GM19193 (cell line): Measurements from ENCODE around the gene CPVL.

Experiments
- POLR2A ChIP-seq: IDR thresholded peaks from 4 replicates; pipeline ENCODE4 v1.6.1; 2011; ENCODE audit not compliant: insufficient read depth, insufficient read length; ENCODE audit errors: extremely low read depth

The CPVL gene

DNA sequence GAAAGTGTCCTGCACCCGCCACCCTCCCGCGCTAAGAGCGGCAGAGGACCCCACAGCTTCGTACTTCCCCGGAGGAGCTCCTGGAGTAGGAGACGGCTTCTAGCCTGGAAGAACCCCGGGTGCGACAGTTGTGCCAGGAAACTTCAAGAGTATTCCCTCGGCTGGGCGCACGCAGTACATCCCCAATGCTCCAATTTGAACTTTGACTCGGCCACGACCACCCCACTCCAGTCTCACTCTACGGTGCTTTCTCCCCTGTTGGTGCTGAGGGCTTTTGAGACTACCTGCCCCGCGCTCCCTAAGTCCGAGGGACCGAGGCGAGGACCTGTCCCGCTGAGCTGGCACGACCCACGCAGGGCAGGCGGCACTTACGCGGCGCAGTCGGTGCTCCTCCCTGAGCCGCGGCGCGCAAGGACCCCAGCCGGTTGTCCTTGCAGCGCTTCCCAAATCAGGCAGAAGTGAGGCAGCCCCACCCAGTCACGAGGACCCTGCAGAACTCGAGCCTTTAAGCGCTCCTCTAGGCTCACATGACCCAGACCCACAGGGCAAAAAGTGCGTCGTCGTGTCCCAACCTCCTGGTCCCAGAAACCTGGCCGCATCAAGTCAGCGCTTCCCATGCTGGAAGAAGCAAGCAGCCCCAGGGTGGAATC, at the start of gene CPVL:
CPVL (minus strand) TSS at position 481 of the 650 bp plus-strand sequence. CDS start 25,476 bp downstream, outside the sequence.
- no peak for TF ChIP-seq POLR2A

- TF ChIP-seq POLR2A, result no peak
Measured at GRCh38 chr7:29194594-29195427, 48.5 kb upstream of the CPVL start, which contains the start of gene CHN2. CHN2 (plus strand) TSS chr7:29194775.

DNA sequence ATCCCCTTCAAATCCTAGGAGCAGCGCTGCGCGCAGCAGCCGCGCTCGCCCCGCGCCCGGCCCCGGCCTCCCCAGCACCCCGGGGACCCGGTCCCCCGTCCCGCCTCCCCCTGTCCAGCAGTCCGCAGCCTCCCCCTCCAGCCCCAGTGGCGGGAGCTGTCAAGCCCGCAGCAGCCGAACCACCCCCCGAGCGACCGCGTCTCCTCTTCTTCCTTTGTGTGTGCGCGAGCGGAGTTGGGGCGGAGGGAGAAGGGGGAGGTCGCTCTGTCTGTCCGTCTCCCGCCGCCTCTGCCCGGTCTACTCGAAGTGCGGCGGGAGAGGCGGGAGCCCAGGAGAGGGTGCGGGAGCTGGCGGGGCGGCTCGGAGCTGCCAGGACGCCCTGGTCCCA, 47.9 kb upstream of the CPVL start:
- TF ChIP-seq POLR2A, result no peak

- TF ChIP-seq POLR2A, result no peak
Measured at GRCh38 chr7:29193316-29194205, 47.2 kb upstream of the CPVL start.

GRCh38 chr7:29192811-29193210, 46.5 kb upstream of the CPVL start:
- no peak for TF ChIP-seq POLR2A

DNA sequence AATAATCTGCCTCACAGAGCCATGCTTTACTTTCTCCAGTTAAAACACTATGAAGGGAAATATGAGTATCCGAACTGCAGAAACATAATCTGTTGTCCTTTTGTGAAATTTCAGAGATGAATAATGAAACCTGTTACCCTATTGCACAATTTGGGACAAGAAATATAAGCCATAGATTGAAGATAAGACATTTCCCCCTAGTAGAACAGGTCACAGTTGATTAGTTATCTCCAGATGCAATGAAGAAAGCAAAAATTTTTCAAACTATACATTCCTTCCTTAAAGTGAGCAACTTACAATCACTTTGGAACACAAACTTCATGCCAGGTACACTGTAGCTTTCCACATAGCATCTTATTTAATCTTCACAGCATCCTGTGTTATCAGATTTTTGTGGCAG, 46.0 kb upstream of the CPVL start:
- TF ChIP-seq POLR2A, result no peak

- TF ChIP-seq POLR2A, result no peak
Measured at GRCh38 chr7:29190349-29191045, 44.2 kb upstream of the CPVL start.

DNA sequence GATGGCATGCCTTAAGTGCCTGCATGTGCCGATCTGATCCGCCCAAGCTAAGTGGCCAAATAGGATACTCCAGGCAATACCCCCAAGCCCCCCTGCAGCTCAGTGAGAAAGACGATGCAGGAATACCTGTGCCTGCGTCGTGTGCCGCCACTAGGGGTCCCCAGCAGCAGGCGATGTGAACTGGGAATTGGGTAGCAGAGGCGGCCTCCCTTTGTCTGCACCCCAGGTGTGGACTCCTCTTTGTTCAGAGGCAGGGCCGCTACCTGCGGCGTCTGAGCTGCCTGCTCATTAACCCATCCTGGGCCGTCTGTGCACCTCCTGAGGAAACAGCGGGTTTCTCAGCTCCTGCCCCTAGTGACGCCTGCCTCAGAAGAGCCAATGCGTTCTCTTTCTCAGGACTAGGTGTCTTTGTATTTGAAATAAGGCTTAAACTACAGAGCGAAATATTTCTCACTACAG, 43.4 kb upstream of the CPVL start:
- TF ChIP-seq POLR2A, result no peak

- no peak for TF ChIP-seq POLR2A
Measured at GRCh38 chr7:29185613-29186012, 39.3 kb upstream of the CPVL start.

- TF ChIP-seq POLR2A, result no peak
Measured at GRCh38 chr7:29184599-29184998, 38.3 kb upstream of the CPVL start.

- no peak for TF ChIP-seq POLR2A
Measured at GRCh38 chr7:29179115-29179514, 32.8 kb upstream of the CPVL start.

DNA sequence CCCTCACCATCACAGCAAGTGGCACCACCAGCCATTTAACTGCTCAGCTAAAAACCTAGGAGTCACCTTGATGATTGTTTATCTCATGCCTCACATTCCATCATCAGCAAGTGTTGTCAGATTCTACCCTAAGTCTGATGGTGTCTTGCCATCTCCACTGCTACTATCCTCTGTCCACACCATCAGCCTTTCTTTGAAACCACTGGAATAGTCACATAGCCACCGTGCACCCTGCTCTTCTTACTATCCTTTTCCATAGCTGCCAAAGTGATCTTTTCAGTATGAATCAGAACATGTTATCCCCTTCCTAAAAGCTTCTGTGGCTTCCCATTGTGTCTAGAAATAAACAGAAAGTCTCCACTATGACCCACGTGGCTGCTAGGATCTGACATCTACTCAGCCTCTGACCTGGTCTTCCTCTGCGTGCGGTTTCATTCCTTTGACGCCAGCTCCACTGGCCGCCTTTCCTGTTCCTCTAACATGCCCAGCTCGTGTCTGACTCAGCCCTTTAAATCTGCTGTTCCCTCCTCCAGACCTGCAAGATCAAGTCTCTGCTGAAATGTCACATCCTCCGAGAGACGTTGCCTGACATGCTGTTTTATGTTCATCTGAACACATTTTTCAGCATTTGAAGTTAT, 31.7 kb upstream of the CPVL start:
- no peak for TF ChIP-seq POLR2A

DNA sequence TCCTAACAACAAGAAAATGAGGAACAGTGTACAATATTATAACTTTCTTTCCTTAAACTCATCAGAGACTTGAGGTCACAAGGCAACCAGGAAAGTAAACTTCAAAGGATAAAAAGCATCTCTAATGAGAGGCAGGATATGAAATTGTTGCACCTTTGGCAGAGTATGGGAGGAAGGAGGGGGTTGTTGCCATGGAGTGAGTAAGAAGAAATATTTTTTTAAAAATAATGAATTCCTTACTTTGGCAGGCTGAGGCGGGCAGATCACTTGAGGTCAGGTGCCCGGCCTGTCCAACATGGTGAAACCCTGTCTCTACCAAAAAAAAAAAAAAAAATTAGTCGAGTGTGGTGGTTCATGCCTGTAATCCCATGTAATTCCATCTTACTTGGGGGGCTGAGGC, 27.1 kb upstream of the CPVL start:
- TF ChIP-seq POLR2A, result no peak

DNA sequence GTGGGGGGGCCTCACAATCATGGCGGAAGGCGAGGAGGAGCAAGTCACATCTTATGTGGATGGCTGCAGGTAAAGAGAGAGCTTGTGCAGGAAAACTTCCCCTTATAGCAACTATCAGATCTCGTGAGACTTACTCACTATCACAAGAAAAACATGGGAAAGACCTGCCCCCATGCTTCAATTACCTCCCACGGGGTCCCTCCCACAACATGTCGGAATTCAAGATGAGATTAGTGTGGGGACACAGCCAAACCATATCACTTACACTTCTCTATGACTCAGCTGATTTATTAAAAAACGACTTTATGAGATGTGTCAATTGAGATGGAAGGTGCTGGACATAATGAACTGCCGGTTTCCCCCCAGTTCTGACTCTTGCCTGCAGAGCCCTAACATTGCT, 24.4 kb upstream of the CPVL start:
- TF ChIP-seq POLR2A, result no peak
